Fibroblast of pulmonary artery (primary cell): ENCODE measurements around the gene GLI2.
A peak's percentile ranks its signal among the peaks of the same experiment; 100 is the strongest.

Experiments
- DNase-seq: peaks from one replicate; pipeline ENCODE4 v3.0.0-alpha.2; 2010; ENCODE audit warnings: low read depth
- H3K4me3 ChIP-seq: replicated peaks from 2 replicates; pipeline ENCODE4 v1.5.1; 2011; ENCODE audit warnings: low read depth, mild to moderate bottlenecking, control low read depth, low read length, moderate library complexity
- CTCF ChIP-seq: IDR thresholded peaks from 2 replicates; pipeline ENCODE4 v1.5.1; 2011; ENCODE audit warnings: mild to moderate bottlenecking, control low read depth, low read length, inconsistent platforms; ENCODE audit errors: missing control alignments

Gene GLI2

GRCh38 chr2:120719491-120719890, 16.2 kb upstream of the GLI2 start:
- DNase-seq: no peak
- H3K4me3 ChIP-seq: no peak overlapping the region
- TF ChIP-seq CTCF: no peak

- DNase-seq: no peak
These were observed 15.4 kb upstream of the GLI2 start for GRCh38 chr2:120720231-120720630.

GRCh38 chr2:120720746-120721375, 14.8 kb upstream of the GLI2 start:
- no peak for DNase-seq
- no peak for TF ChIP-seq CTCF
- no peak overlapping the region for H3K4me3 ChIP-seq

More at GRCh38 chr2:120720231-120720630, 15.4 kb upstream of the GLI2 start:
- no peak overlapping the region for H3K4me3 ChIP-seq
- TF ChIP-seq CTCF: no peak

GRCh38 chr2:120722246-120722567, 13.5 kb upstream of the GLI2 start:
- no peak overlapping the region for H3K4me3 ChIP-seq

GRCh38 chr2:120722568-120723421, 12.9 kb upstream of the GLI2 start:
- H3K4me3 ChIP-seq: no peak overlapping the region
- peak; percentile 93 for DNase-seq
- no peak for TF ChIP-seq CTCF

More at GRCh38 chr2:120722246-120722567, 13.5 kb upstream of the GLI2 start:
- TF ChIP-seq CTCF: no peak
- no peak for DNase-seq

- H3K4me3 ChIP-seq: no peak overlapping the region
- TF ChIP-seq CTCF: no peak
- no peak for DNase-seq
These were observed 9.4 kb upstream of the GLI2 start for GRCh38 chr2:120726245-120726644.
